Skin epidermis (tissue), 12 donors: Measurements from ENCODE around the gene ERAL1.
"Not testable (repeated sequence)": the region's sequence is repeated elsewhere in the genome, so short reads cannot be mapped to it uniquely, and the experiment has no call there.

Source experiments
- H3K27ac ChIP-seq, 21 experiments: fragments of 200-600 bp; sonication (generic) in 11 of 21; one replicate each; pipeline ENCODE4 v1.5.0; 2020; ENCODE audit warnings: mild to moderate bottlenecking in 3 of 21, inconsistent platforms in 2 of 21, moderate library complexity in 2 of 21
- H3K4me3 ChIP-seq, 7 experiments: fragments of 200-600 bp; sonication (generic) in 2 of 7; one replicate each; pipeline ENCODE4 v1.5.0; 2020; ENCODE audit warnings: inconsistent platforms in 2 of 7, mild to moderate bottlenecking in 2 of 7, moderate library complexity in 1 of 7

ERAL1 gene

DNA sequence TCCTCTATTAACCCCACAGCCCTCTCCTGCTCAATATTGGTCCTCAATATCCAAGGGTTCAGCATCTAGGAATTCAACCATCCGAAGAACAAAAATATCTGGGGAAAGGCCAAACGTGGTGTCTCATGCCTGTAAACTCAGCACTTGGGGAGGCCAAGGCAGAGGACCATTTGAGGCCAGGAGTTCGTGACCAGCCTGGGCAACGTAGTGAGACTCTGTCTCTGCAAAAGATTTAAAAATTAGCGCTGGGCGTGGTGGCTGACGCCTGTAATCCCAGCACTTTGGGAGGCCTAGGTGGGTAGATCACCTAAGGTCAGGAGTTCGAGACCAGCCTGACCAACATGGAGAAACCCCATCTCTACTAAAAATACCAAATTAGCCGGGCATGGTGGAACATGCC is 8.1 kb upstream of the ERAL1 start:
- not testable (repeated sequence) for H3K4me3 ChIP-seq, H3K27ac ChIP-seq

DNA sequence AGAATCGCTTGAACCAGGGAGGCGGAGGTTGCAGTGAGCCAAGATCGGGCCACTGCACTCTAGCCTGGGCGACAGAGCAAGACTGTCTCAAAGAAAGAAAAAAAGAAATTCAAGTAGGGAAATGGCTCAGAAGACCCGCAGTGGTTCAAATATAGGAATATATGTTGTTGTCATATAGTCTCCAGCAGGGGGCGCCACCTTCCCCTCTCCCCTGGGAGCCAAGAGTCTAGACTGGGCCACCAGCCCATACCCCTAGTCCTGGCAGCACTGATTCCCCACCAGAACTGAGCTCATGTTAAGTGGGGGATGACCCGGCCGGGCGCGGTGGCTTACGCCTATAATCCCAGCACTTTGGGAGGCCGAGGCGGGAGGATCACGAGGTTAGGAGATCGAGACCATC is 6.1 kb upstream of the ERAL1 start:
- H3K4me3 ChIP-seq, H3K27ac ChIP-seq: not testable (repeated sequence)

DNA sequence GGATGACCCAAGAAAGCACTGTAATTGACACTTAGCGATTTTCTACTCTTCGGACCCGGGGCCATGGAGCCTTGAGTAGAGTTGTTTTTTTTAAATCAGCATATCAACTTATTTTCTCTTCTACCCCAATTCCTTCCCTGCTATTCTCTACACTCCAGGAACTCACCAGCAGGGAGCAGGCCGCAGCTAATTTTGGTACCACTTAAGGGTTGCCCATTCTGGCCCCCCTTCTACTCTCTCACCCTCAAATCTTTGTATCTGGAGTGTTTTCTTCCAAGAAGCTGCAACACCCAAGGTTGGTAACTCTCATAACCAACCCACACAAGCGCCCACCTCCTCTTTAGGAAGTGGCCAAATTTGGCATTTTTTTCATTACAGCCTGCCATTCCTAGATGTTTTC is 5.5 kb upstream of the ERAL1 start:
- no peak overlapping the region for H3K27ac ChIP-seq
- H3K4me3 ChIP-seq = no peak overlapping the region

DNA sequence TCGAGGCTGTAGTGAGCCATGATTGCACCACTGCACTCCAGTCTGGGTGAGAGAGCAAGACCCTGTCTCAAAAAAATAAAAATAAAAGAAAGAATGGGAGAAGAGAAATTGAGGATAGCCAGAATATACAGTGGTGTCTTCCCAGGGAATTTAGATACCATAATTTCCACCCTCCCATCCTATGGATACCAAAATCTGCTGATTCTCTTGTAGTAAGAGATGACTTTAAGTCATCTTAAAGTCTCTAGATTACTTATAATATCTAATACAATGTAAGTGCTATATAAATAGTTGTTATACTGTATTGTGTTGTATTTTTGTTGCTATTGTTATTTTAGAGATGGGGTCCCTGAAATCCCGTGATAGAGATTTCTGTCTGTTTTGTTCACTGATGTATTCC is 1.5 kb upstream of the ERAL1 start:
- Histone ChIP-seq H3K27ac (no peak overlapping the region), H3K4me3 (no peak overlapping the region)

DNA sequence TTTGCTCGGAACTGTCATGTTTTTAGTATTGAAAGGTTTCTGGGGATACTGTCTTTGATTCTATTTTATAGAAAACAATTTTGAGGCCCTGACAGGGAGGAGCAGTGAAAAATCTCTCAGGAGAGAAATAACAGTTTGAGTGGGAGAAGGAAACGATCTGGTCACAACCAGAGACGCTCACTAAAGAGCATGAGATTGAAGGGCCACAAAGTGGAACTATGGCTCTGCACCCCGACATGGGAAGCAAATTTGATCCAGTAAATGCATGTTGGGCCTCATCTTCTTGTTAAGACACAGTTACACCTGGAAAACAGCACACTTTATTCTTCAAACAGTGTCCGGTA is 492 bp downstream of the ERAL1 start:
- peak overlapping the region; percentile 30 to 91 (median 82) for H3K27ac ChIP-seq
- H3K4me3 ChIP-seq = peak overlapping the region; percentile 60 to 94 (median 67)

DNA sequence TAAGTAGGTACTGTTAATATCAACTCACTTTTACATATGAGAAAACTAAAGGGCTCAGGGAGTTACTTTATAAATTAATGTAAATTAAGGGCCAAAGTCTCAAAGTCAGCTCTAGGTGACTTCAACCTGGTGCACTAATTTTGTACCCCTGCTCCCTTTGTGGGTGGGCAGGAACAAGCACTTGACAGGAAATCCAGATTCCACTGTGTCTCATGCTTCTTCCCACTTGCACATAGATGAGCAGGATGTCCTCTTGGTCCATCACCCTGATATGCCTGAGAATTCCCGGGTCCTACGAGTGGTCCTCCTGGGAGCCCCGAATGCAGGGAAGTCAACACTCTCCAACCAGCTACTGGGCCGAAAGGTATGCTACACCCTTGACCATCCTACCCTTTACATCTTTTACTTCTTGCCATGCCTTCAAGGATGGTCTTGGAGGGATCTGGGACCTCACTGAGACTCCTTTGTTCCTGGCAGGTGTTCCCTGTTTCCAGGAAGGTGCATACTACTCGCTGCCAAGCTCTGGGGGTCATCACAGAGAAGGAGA is 1.3 kb downstream of the ERAL1 start:
- no peak overlapping the region for H3K4me3 ChIP-seq

DNA sequence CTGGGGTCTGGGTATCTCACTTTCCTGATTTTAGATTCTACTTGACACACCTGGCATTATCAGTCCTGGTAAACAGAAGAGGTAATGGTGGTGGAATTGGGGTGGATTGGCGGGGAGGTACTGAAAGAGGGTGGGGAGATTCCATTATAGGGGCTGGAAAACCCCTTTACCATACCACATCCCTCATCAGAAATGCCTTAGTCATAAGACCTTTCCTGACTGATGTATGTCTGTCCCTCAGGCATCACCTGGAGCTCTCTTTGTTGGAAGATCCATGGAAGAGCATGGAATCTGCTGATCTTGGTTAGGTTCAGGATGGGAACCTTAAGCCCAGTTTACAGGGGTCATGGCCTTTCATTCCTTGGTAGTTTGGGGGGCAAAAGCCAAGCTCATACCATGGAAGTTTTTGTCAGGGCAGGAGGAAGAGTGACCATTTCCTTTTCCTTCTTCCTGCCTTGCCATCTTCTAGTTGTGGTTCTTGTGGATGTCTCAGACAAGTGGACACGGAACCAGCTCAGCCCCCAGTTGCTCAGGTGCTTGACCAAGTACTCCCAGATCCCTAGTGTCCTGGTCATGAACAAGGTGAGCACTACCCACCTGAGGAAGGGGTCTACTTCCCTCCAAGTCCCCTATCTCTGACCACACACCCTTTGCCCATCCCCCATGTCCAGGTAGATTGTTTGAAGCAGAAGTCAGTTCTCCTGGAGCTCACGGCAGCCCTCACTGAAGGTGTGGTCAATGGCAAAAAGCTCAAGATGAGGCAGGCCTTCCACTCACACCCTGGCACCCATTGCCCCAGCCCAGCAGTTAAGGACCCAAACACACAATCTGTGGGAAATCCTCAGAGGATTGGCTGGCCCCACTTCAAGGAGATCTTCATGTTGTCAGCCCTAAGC is 3.3 kb downstream of the ERAL1 start:
- no peak overlapping the region for H3K4me3 ChIP-seq
- no peak overlapping the region for H3K27ac ChIP-seq

More for the DNA sequence above, 1.3 kb downstream of the ERAL1 start:
- no peak overlapping the region for H3K27ac ChIP-seq

DNA sequence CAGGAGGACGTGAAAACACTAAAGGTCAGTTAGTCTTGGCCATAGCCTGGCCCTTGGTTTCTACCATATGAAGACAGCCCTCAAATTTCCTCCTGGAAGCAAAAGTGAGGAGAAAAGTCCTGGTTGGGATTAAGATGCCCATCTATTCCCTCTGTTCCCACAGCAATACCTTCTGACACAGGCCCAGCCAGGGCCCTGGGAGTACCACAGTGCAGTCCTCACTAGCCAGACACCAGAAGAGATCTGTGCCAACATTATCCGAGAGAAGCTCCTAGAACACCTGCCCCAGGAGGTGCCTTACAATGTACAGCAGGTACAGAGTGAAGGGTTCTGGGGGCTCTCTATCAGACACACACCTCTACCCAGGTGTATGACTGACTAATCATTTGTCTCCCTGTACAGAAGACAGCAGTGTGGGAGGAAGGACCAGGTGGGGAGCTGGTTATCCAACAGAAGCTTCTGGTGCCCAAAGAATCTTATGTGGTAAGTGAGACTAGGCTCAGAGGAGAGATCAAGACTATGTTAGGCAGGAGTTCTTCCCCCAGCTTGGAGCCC is 4.1 kb downstream of the ERAL1 start:
- H3K27ac ChIP-seq = no peak overlapping the region
- H3K4me3 ChIP-seq = no peak overlapping the region

GRCh38 chr17:28860363-28860808 is 5.6 kb downstream of the ERAL1 start:
- H3K4me3 ChIP-seq = no peak overlapping the region
- H3K27ac ChIP-seq = no peak overlapping the region

GRCh38 chr17:28861393-28862203 is 6.8 kb downstream of the ERAL1 start:
- Histone ChIP-seq H3K27ac (no peak overlapping the region), H3K4me3 (no peak overlapping the region)

GRCh38 chr17:28862561-28862960 is 7.7 kb downstream of the ERAL1 start:
- no peak overlapping the region for H3K27ac ChIP-seq
- no peak overlapping the region for H3K4me3 ChIP-seq

- Histone ChIP-seq H3K27ac (no peak overlapping the region), H3K4me3 (no peak overlapping the region)
These were observed 9.1 kb downstream of the ERAL1 start for GRCh38 chr17:28863953-28864352.

GRCh38 chr17:28864991-28865849 is 10.4 kb downstream of the ERAL1 start:
- Histone ChIP-seq H3K4me3 (no peak overlapping the region), H3K27ac (peak overlapping the region in 1 of 21 experiments; percentile 48)

DNA sequence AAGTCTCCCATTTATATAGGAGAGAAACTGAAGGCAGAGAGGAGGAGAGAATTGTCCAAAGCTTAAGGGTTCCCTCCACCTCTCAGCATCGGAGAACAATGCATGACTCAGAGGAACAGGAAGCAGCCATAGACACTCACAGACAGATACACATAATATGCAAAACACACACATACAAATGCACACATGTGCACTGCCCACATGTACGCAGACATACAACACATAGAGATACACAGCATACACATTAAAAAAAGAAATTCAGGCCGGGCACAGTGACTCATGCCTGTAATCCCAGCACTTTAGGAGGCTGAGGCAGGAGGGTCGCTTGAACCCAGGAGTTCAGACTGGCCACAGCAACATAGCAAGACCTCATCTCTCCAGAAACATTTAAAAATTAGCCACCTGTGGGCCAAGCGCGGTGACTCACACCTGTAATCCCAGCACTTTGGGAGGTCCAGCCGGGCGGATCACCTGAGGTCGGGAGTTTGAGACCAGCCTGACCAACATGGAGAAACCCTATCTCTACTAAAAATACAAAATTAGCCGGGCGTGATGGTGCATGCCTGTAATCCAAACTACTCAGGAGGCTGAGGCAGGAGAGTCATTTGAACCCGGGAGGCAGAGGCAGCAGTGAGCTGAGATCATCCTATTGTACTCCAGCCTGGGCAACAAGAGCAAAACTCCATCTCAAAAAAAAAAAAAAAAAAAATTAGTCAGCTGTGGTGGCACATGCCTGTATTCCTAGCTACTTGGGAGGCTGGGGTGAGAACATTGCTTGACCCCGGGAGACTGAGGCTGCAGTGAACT is 11.3 kb downstream of the ERAL1 start:
- H3K4me3 ChIP-seq = no peak overlapping the region

GRCh38 chr17:28867276-28867675 is 12.5 kb downstream of the ERAL1 start:
- Histone ChIP-seq H3K27ac (no peak overlapping the region), H3K4me3 (no peak overlapping the region)

More for the DNA sequence above, 11.3 kb downstream of the ERAL1 start:
- H3K27ac ChIP-seq = no peak overlapping the region

DNA sequence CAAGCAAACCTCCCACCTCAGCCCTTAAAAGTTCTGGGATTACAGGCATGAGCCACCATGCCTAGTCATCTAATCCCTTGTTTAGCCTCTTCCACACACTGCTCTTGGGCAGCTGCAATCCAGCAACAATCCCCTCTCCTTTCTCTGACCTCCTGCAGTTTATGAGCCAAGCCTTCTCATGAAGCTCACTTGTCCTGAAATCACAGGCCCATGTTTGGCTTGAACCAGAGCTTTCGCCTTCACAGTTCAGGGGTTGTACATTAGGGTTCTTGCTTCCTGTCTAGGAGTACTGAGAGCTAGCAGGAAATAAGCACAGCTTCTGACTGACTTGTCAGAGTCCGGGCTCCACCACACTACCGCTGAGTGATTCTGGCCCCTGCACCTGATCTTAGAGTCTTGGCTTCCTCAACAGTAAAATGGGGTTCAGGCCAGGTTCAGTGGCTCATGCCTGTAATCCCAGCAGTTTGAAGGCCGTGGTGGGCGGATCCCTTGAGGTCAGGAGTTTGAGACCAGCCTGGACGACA is 16.3 kb downstream of the ERAL1 start:
- no peak overlapping the region for H3K4me3 ChIP-seq
- peak overlapping the region in 7 of 21 experiments; percentile 22 to 70 (median 36) for H3K27ac ChIP-seq

- Histone ChIP-seq H3K4me3 (no peak overlapping the region), H3K27ac (no peak overlapping the region)
These were observed 19.0 kb downstream of the ERAL1 start for GRCh38 chr17:28873839-28874238.

DNA sequence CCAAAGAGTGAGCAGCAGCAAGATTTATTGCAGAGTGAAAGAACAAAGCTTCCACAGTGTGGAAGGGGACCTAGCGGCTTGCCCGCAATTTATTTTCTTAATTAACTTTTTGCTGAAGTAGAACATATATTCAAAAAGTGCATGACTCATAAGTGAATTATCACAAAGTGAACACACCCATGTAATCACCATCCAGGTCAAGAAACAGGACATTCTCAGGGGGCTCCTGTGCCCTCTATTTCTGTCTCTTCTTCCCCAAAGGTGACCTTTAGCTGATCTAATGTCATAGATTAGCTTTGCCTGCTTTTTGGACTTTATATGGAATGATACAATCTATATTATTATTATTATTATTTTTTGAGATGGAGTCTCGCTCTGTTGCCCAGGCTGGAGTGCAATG is 19.9 kb downstream of the ERAL1 start:
- Histone ChIP-seq H3K4me3 (no peak overlapping the region), H3K27ac (no peak overlapping the region)
